Parathyroid adenoma (tissue), 2 donors: ENCODE measurements around the gene CCL19.

Source experiments
- H2AFZ ChIP-seq: fragments of 300-600 bp; sonication (generic); one replicate; pipeline ENCODE4 v1.7.0; 2017; ENCODE audit warnings: antibody characterized with exemption, mild to moderate bottlenecking
- H3K27ac ChIP-seq: fragments of 300-600 bp; sonication (generic); one replicate; pipeline ENCODE4 v1.7.0; 2017
- H3K27me3 ChIP-seq: fragments of 300-600 bp; sonication (generic); one replicate; pipeline ENCODE4 v1.7.0; 2017; ENCODE audit warnings: low read length; ENCODE audit not compliant: control insufficient read depth, insufficient read depth
- H3K36me3 ChIP-seq: fragments of 300-600 bp; sonication (generic); one replicate; pipeline ENCODE4 v1.7.0; 2017; ENCODE audit warnings: low read length; ENCODE audit not compliant: control insufficient read depth, insufficient read depth
- H3K4me1 ChIP-seq: fragments of 300-600 bp; sonication (generic); one replicate; pipeline ENCODE4 v1.7.0; 2017; ENCODE audit warnings: control low read depth
- H3K4me2 ChIP-seq: fragments of 300-600 bp; sonication (generic); one replicate; pipeline ENCODE4 v1.7.0; 2017; ENCODE audit warnings: low read length
- H3K4me3 ChIP-seq: fragments of 300-600 bp; sonication (generic); one replicate; pipeline ENCODE4 v1.7.0; 2017; ENCODE audit warnings: low read depth, low read length
- H3K79me2 ChIP-seq: fragments of 300-600 bp; sonication (generic); one replicate; pipeline ENCODE4 v1.7.0; 2017; ENCODE audit warnings: control low read depth
- H3K9ac ChIP-seq: fragments of 300-600 bp; sonication (generic); one replicate; pipeline ENCODE4 v1.7.0; 2017; ENCODE audit warnings: mild to moderate bottlenecking
- H3K9me3 ChIP-seq: fragments of 300-600 bp; sonication (generic); one replicate; pipeline ENCODE4 v1.7.0; 2017; ENCODE audit warnings: low read length; ENCODE audit not compliant: control insufficient read depth
- CTCF ChIP-seq: fragments of 300-600 bp; sonication (generic); IDR thresholded peaks from one replicate; pipeline ENCODE4 v1.7.0; 2017; ENCODE audit warnings: antibody characterized with exemption, mild to moderate bottlenecking
- donor health status: primary hyperparathyroidism.

Gene CCL19

DNA sequence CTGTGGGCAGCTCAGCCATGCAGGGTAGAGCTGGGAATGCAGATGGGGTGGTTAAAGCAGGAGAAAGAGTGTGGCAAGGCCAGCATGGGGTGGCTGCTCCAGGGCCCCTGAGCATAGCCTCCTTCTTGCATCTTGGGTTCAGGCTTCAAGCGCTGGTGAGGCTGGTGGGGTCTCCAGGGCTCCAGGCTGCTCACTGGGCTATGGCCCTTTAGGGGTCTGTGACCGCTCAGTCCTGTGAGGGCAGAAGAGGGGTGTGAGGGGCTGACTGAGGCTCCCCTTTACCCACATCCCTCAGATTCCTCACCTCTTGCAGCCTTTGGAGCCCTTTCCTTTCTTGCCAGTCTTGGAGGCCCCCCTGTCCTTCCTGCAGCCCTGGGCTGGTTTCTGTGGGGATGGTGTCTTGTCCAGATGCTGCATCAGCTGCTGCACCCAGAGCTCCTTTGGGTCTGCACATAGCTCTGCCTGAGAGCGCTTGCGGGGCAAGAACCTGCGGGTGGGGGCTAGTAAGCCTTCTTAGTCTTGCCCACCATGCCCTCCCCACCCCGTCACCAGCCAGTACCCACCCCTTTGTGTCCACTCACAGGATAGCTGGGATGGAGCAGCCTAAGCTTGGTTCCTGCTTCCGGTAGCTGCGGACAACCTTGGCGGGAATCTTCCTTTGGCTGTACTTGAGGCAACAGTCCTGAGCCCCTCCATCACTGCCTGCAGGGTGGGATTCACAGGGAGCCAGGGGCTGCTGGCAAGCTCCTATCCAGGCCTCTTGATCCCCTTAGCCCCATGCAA is 18.3 kb upstream of the CCL19 start:
- Histone ChIP-seq H3K27ac (no peak overlapping the region), H3K4me2 (no peak overlapping the region), H3K4me1 (no peaks in the 10 kb centered on the region), H2AFZ (no peak overlapping the region), H3K27me3 (no peaks in the 10 kb centered on the region), H3K4me3 (no peak overlapping the region), H3K79me2 (no peaks in the 10 kb centered on the region), H3K36me3 (no peaks in the 10 kb centered on the region), H3K9ac (no peak overlapping the region), H3K9me3 (no peaks in the 10 kb centered on the region)
- no peak for TF ChIP-seq CTCF

DNA sequence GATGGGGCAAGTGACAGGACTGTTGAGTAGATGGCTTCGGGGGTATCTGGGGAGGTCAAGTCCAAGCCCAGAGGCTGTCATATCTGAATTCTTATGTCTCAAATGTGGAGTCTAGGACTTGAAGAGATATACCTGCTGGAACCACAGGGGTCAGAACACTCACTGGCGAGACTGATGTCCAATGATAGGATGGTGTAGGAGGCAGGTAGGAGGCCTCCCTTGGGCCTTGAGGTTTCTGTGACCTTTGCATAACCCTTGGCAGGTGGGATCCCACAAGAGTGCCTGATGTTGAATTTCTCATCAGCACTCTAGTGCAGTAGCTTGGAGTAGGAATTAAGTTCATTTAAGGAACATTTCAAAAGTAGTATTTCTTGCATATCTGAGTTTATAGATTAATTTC is 16.1 kb upstream of the CCL19 start:
- no peaks in the 10 kb centered on the region for H3K79me2 ChIP-seq

DNA sequence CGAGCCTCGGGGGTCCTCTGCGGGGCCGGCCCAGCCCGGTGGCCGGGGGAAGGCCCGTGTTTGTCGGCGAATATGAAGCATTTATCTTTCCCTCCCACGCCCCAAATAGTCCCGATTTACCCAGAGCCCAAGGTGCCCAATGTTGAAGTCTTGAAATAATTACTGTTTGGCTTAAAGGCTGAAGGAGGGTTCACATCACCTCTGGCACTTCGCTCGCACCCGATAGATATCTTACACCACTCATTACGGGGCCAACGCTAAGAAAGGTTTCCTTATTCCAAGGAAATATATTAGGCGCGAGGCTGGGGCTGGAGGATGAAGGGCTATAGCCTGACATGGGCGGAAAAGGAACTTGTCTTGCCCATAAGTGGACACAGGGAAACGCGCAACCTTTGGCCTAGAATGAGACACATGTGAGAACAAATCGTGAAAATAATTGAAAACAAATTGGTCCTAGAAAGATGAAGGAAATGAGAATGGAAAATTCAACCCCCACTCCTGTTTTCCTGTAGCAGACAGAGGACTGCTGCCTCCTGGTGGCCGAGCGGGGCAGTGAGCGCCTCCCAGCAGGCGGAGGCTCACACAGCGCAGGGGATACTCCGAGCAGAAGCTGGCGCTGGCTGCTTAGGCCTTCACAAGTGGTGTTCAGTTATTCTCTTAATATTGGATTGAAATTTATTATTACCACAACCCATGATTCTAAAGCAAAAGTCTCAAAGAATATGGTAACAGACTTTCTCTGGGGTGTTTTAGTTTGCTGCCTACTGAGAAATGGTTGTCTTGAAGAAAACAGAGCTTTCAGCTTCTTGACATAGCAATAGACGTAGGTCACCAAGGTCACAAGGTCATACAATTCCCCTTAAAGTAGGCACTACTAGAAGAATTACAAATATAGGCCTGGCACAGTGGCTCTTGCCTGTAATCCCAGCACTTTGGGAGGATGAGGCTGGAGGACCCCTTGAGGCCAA is 11.0 kb upstream of the CCL19 start:
- peak; percentile 92 for TF ChIP-seq CTCF
- Histone ChIP-seq H3K9me3 (no peaks in the 10 kb centered on the region), H3K4me3 (peak overlapping the region; percentile 64), H3K4me1 (no peaks in the 10 kb centered on the region), H3K27ac (peak overlapping the region; percentile 69), H3K9ac (no peak overlapping the region), H3K36me3 (no peaks in the 10 kb centered on the region), H3K27me3 (no peaks in the 10 kb centered on the region), H3K79me2 (no peaks in the 10 kb centered on the region), H3K4me2 (peak overlapping the region; percentile 94), H2AFZ (peak overlapping the region; percentile 96)

More for the DNA sequence above, 16.1 kb upstream of the CCL19 start:
- Histone ChIP-seq H3K4me3 (no peak overlapping the region), H3K9me3 (no peaks in the 10 kb centered on the region), H3K4me2 (no peak overlapping the region), H3K4me1 (no peaks in the 10 kb centered on the region), H3K27me3 (no peaks in the 10 kb centered on the region), H2AFZ (no peak overlapping the region), H3K36me3 (no peaks in the 10 kb centered on the region), H3K27ac (no peak overlapping the region), H3K9ac (no peak overlapping the region)
- TF ChIP-seq CTCF: no peak

DNA sequence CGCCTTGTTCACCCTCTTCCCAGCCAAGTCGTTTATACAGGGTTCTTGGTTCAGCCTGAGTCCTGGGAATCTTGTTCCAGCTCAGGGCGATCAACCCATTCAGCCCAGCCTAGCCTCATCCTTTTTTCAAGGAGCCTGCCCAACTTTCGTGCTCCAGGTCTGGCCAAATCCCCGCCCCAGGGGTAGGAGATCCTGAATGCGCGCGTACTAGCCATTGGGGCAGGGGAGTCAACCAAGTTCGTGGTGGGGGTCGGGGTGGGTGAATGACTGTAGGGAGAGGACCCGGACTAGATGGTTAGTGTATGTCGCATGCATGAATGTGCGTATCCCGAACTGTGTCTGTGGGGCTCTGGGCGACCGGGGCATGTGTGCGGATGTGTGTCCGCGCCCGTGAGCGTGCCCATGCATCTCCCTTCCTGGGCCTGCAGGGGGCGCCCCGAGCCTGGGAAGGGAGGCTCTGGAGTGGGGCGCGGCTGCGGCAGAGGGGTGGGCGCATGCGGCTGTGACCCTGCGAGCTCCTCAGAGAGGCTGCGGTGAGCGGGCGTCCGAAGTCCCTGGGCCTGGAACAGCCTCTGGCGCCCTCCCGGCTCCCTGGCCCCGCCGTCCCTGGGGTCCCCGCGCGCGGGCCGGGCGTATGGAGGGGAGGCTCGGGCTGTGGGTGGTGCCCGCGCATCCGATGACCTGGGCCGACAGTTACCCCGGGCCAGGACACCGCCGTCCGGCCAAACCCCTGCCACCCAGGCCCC is 10.1 kb upstream of the CCL19 start:
- H3K9ac ChIP-seq: no peak overlapping the region
- no peaks in the 10 kb centered on the region for H3K9me3 ChIP-seq

More for the DNA sequence above, 10.1 kb upstream of the CCL19 start:
- Histone ChIP-seq H3K79me2 (no peaks in the 10 kb centered on the region), H3K36me3 (no peaks in the 10 kb centered on the region), H3K27me3 (no peaks in the 10 kb centered on the region), H3K4me1 (no peaks in the 10 kb centered on the region), H3K27ac (peak overlapping the region; percentile 69), H3K4me3 (peak overlapping the region; percentile 64), H2AFZ (peak overlapping the region; percentile 96), H3K4me2 (peak overlapping the region; percentile 94)
- peak; percentile 74 for TF ChIP-seq CTCF
